Activated CD4-positive, alpha-beta T cell treated with anti-CD3 and anti-CD28 coated beads, Interleukin-2, amount 10 ng/mL, durations not matched to agents 24 days and 14 days (primary cell): ENCODE results near the gene DPH2. TPM values are rescaled to one million over a fixed set of nuclear protein-coding genes. Genes with fewer than 3 reads are reported as not detected.

Source experiments
- DNase-seq: peaks from one replicate; pipeline ENCODE4 v3.0.0; 2022
- H3K27ac Mint-ChIP-seq: one replicate; pipeline ENCODE4 v1.8.0; 2022; ENCODE audit warnings: mild to moderate bottlenecking, mixed read lengths
- H3K27me3 Mint-ChIP-seq: one replicate; pipeline ENCODE4 v1.8.0; 2022; ENCODE audit warnings: mixed read lengths
- H3K36me3 Mint-ChIP-seq: one replicate; pipeline ENCODE4 v1.8.0; 2022; ENCODE audit warnings: low read depth, mild to moderate bottlenecking, mixed read lengths
- H3K4me1 Mint-ChIP-seq: one replicate; pipeline ENCODE4 v1.8.0; 2021; ENCODE audit warnings: mixed read lengths
- H3K4me3 Mint-ChIP-seq: one replicate; pipeline ENCODE4 v1.8.0; 2022; ENCODE audit warnings: mild to moderate bottlenecking, moderate library complexity, mixed read lengths
- H3K9me3 Mint-ChIP-seq: one replicate; pipeline ENCODE4 v1.8.0; 2021; ENCODE audit warnings: mixed read lengths
- intact Hi-C: fragments of 100-400 bp; cut with micrococcal nuclease; formaldehyde crosslinking; loops from one replicate; pipeline ENCODE4 v1.15.1; 2023
- total RNA-seq: library from RNA; stranded (reverse); gene quantifications from 2 replicates; pipeline ENCODE4 v1.2.3, GENCODE V29; 2022

Gene DPH2
- total RNA-seq, 1 donor from 2014 or later = 71.8 TPM

GRCh38 chr1:43978264-43978550 is 8.4 kb downstream of the DPH2 start:
- no peak overlapping the region for H3K27ac Mint-ChIP-seq
- peaks cover 52% of the 10 kb centered on the region for H3K4me1 Mint-ChIP-seq
- no peaks in the 10 kb centered on the region for H3K9me3 Mint-ChIP-seq
- H3K27me3 Mint-ChIP-seq = no peaks in the 10 kb centered on the region
- H3K4me3 Mint-ChIP-seq = peak overlapping the region; percentile 91
- no peak for DNase-seq
- intact Hi-C loops = loop anchor here (10.0 kb wide), 1 partner anchor 613 kb away; the partner anchor contains the start of gene ELOVL1
- H3K36me3 Mint-ChIP-seq = peaks cover 45% of the 10 kb centered on the region

DNA sequence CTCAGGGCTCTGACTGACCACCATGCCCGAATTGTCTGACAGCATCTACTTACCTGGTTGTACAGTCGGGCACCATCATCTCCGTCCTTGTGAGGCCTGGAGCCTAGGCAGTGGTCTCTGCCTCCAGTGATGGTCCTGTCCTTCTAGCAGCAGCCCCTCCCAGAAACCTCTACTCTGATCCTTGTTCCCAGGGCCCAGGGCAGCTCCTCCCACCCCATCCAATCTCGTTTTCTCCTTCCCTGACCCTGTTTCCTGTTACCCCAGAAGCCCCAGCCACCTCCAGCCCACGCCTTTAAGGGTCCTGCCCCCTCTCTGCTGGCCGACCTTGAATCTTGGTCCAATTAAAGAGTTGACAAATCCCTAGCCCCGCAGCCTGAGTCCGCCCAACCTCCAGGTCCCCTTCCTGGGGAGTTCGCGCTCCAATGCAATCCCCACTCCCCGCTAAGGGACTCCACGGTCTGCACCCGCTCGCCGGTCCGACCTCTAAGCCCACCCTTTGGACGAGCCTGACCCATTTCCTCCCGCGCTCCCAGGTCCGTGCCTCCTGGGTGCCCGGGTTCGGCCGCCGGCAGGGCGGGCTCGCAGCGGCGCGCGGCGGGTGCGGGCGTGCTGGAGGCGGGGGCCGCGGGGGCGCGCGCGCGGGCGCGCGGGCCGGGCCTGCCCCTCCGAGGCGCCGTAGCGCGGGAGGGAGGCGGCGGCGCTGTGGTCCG is 8.9 kb downstream of the DPH2 start, which contains the start of gene B4GALT2:
B4GALT2 (plus strand) TSS at position 660 of the 710 bp plus-strand sequence. CDS start 1,951 bp downstream, outside the sequence.
- intact Hi-C loops = loop anchor here (10.0 kb wide), 1 partner anchor 614 kb away; the partner anchor contains the start of gene ELOVL1
- Mint-ChIP-seq H3K36me3 (peaks cover 43% of the 10 kb centered on the region), H3K4me3 (peak within 1 kb of the TSS; percentile 93), H3K27ac (peak within 1 kb of the TSS; percentile 90), H3K9me3 (no peaks in the 10 kb centered on the region), H3K27me3 (no peaks in the 10 kb centered on the region), H3K4me1 (peaks cover 47% of the 10 kb centered on the region)
- peak; percentile 86 for DNase-seq

DNA sequence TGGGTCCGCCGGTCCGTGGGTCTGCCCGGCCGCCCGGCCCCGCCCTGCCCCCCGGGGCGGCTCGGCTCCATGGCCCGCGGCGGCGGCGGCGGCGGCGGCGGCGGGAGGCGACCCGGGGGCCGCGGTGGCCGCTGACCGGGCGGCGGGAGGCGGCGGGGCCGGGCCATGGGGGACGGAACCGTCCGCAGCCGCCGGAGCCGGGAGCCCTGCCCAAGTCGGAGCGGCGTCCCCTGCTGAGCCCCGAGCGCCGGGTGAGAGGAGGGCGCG is 9.4 kb downstream of the DPH2 start:
- no peak overlapping the region for H3K27ac Mint-ChIP-seq
- no peaks in the 10 kb centered on the region for H3K27me3 Mint-ChIP-seq
- H3K9me3 Mint-ChIP-seq = no peaks in the 10 kb centered on the region
- intact Hi-C loops = loop anchor here (10.0 kb wide), 1 partner anchor 614 kb away; the partner anchor contains the start of gene ELOVL1
- DNase-seq = no peak
- H3K36me3 Mint-ChIP-seq = peaks cover 41% of the 10 kb centered on the region
- no peak overlapping the region for H3K4me3 Mint-ChIP-seq
- H3K4me1 Mint-ChIP-seq = peaks cover 42% of the 10 kb centered on the region

GRCh38 chr1:43979528-43980254 is 9.9 kb downstream of the DPH2 start:
- Mint-ChIP-seq H3K36me3 (peaks cover 43% of the 10 kb centered on the region), H3K9me3 (no peaks in the 10 kb centered on the region), H3K27ac (peak overlapping the region; percentile 90), H3K27me3 (no peaks in the 10 kb centered on the region), H3K4me1 (peaks cover 40% of the 10 kb centered on the region), H3K4me3 (peak overlapping the region; percentile 93)
- intact Hi-C loops = loop anchor here (10.0 kb wide), 1 partner anchor 615 kb away; the partner anchor contains the start of gene ELOVL1
- DNase-seq = peak; percentile 78

GRCh38 chr1:43980255-43981134 is 10.7 kb downstream of the DPH2 start:
- peak overlapping the region; percentile 90 for H3K27ac Mint-ChIP-seq
- intact Hi-C loops = no loop called here
- peak overlapping the region; percentile 93 for H3K4me3 Mint-ChIP-seq
- H3K4me1 Mint-ChIP-seq = peaks cover 40% of the 10 kb centered on the region
- H3K27me3 Mint-ChIP-seq = no peaks in the 10 kb centered on the region
- H3K9me3 Mint-ChIP-seq = no peaks in the 10 kb centered on the region
- DNase-seq = no peak
- H3K36me3 Mint-ChIP-seq = peaks cover 44% of the 10 kb centered on the region

GRCh38 chr1:43981135-43981491 is 11.3 kb downstream of the DPH2 start:
- Mint-ChIP-seq H3K4me3 (peak overlapping the region; percentile 93), H3K36me3 (peaks cover 45% of the 10 kb centered on the region), H3K4me1 (peaks cover 36% of the 10 kb centered on the region), H3K27me3 (no peaks in the 10 kb centered on the region), H3K9me3 (no peaks in the 10 kb centered on the region), H3K27ac (no peak overlapping the region)
- intact Hi-C loops = no loop called here
- no peak for DNase-seq

DNA sequence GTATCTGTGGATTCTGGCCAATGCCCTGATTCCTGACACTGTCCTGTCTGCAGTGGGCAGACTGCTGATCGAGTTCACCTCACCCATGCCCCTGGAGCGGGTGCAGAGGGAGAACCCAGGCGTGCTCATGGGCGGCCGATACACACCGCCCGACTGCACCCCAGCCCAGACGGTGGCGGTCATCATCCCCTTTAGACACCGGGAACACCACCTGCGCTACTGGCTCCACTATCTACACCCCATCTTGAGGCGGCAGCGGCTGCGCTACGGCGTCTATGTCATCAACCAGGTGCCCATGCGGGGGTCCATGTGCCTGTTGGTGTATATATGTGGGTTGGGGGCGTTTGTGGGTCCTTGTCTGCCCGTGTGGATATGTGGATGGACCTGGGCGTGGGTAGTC is 11.8 kb downstream of the DPH2 start:
- Mint-ChIP-seq H3K4me3 (no peak overlapping the region), H3K36me3 (peaks cover 41% of the 10 kb centered on the region), H3K27me3 (no peaks in the 10 kb centered on the region), H3K27ac (no peak overlapping the region), H3K9me3 (no peaks in the 10 kb centered on the region), H3K4me1 (peaks cover 30% of the 10 kb centered on the region)
- intact Hi-C loops = no loop called here
- DNase-seq = no peak

DNA sequence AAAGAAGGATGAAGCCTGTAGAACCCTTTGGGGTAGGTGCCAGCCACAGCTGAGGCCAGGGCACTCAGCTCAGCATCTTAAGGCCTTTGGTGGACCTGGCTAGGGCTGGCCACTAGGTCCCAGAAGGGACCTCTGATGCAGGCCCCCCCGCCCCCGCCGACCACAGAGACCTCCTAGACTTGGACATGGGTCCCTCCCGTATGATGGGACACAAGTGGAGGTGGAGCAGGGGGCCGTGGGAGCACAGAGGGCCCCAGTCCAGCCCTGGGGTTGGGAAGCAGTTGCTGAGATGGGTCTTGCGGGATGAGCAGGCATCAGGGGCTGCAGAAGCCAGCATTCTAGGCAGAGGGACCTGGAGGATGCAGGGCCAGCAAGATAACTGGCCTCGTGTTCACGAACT is 12.4 kb downstream of the DPH2 start:
- Mint-ChIP-seq H3K27ac (no peak overlapping the region), H3K36me3 (peaks cover 35% of the 10 kb centered on the region), H3K4me3 (no peak overlapping the region), H3K27me3 (no peaks in the 10 kb centered on the region), H3K4me1 (peaks cover 24% of the 10 kb centered on the region), H3K9me3 (no peaks in the 10 kb centered on the region)
- DNase-seq = no peak
- intact Hi-C loops = no loop called here

DNA sequence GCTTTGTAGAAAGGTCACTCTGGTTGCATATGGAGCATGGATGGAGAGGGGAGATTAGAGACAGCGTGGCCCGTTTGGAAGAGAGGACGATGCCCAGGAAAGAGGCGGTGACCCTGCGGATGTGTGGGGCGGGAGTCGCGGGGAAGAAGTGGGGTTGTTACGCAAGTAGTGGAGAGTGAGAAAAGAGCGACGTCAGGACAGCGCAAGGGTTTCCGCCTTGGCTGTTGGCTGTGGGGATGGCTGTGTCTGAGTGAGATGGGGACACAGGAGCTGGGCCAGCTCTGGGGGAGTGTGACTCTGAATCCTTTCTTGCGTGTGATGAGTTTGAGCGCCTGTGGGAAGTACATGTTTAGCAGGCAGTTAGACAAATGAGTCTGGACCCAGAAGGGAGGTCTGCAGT is 13.0 kb downstream of the DPH2 start:
- intact Hi-C loops = no loop called here
- Mint-ChIP-seq H3K27me3 (no peaks in the 10 kb centered on the region), H3K27ac (no peak overlapping the region)

DNA sequence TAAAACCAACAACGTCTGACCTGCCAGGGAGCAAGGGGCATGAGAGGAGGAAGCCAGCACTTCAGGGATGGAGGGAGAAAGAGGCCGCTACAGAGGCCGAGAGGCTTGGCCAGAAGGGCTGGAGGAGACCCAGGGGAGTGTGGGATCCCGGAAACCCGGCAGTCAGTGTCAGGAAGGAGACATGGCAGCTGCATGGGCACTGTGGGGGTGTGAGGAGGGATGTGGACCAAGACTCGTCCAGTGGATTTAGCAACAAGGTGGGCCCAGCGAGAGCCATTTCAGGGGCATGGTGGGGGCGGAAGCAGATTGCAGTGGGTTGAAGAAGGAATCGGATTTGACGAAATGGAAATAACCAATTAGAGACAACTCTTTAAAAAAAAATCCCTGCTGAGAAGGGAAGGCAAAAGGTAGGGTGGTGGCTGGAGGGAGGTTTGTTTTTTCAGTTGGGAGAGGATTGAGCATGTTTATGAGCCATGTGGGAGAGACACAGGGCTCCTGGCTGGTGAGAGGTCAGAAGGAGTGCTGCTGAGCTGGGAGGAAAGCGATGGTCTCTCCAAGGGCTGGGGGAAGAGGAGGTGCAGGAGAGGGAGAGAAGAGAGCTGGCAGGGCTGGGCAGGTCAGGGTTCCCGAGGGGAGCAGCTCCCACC is 13.6 kb downstream of the DPH2 start:
- Mint-ChIP-seq H3K4me1 (peaks cover 16% of the 10 kb centered on the region), H3K27me3 (no peaks in the 10 kb centered on the region), H3K27ac (no peak overlapping the region), H3K4me3 (no peak overlapping the region), H3K9me3 (no peaks in the 10 kb centered on the region), H3K36me3 (peaks cover 26% of the 10 kb centered on the region)
- intact Hi-C loops = no loop called here
- DNase-seq = no peak

More for the DNA sequence above, 13.0 kb downstream of the DPH2 start:
- Mint-ChIP-seq H3K4me3 (no peak overlapping the region), H3K4me1 (peaks cover 19% of the 10 kb centered on the region), H3K9me3 (no peaks in the 10 kb centered on the region), H3K36me3 (peaks cover 31% of the 10 kb centered on the region)
- no peak for DNase-seq

GRCh38 chr1:43984855-43985254 is 15.0 kb downstream of the DPH2 start:
- Mint-ChIP-seq H3K9me3 (no peaks in the 10 kb centered on the region), H3K4me3 (no peak overlapping the region), H3K27ac (no peak overlapping the region), H3K27me3 (no peaks in the 10 kb centered on the region), H3K4me1 (peaks cover 11% of the 10 kb centered on the region), H3K36me3 (peaks cover 20% of the 10 kb centered on the region)
- intact Hi-C loops = no loop called here
- DNase-seq = no peak

GRCh38 chr1:43985984-43986595 is 16.3 kb downstream of the DPH2 start:
- no peak for DNase-seq
- intact Hi-C loops = no loop called here

DNA sequence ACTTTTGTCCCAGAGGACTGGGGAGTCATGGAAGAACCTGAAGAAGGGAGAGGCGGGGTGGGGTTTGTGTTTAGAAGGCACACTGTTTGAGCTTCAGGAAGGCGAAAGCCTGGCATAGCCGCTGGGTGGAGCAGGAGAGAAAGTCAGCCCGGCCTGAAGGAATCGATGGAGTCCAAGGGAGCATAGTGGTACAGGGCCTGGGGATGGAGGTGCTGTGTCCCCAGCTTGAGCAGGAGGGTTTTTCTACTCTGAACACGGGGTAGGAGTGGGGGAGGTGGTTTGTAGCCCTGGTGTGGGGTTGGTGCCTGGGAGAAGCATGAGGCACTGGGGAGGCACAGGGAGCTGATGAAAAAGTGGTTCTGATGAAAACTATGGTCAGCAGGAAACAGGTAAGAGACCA is 16.9 kb downstream of the DPH2 start:
- Mint-ChIP-seq H3K27me3 (no peaks in the 10 kb centered on the region), H3K9me3 (no peaks in the 10 kb centered on the region), H3K4me1 (peaks cover 7% of the 10 kb centered on the region), H3K4me3 (no peak overlapping the region), H3K36me3 (peaks cover 16% of the 10 kb centered on the region), H3K27ac (no peak overlapping the region)
- intact Hi-C loops = no loop called here
- DNase-seq = no peak

More at GRCh38 chr1:43985984-43986595, 16.3 kb downstream of the DPH2 start:
- peaks cover 16% of the 10 kb centered on the region for H3K36me3 Mint-ChIP-seq
- H3K27me3 Mint-ChIP-seq = no peaks in the 10 kb centered on the region
- peaks cover 5% of the 10 kb centered on the region for H3K4me1 Mint-ChIP-seq
- no peak overlapping the region for H3K4me3 Mint-ChIP-seq
- H3K9me3 Mint-ChIP-seq = no peaks in the 10 kb centered on the region
- no peak overlapping the region for H3K27ac Mint-ChIP-seq
